K562 (cell line): Measurements from ENCODE around the gene VRK2. TPM values are rescaled to one million over a fixed set of nuclear protein-coding genes. Genes with fewer than 3 reads are reported as not detected.

Experiments used
- EZH2 ChIP-seq: IDR thresholded peaks from 2 replicates; pipeline ENCODE4 v1.6.1; 2012; ENCODE audit warnings: low read depth, mild to moderate bottlenecking, inconsistent platforms, low read length, borderline replicate concordance
- KAT8 ChIP-seq: fragments of 450-650 bp; IDR thresholded peaks from 2 replicates; pipeline ENCODE4 v1.6.1; 2016; ENCODE audit warnings: low read depth, mild to moderate bottlenecking
- MBD1 ChIP-seq: fragments of 250-450 bp; sonication (Bioruptor Pico); IDR thresholded peaks from 2 replicates; pipeline ENCODE4 v1.8.0; 2022; ENCODE audit warnings: inconsistent platforms
- RBBP5 ChIP-seq: fragments of 200-600 bp; sonication (generic); IDR thresholded peaks from 2 replicates; pipeline ENCODE4 v1.6.1; 2012; ENCODE audit warnings: borderline replicate concordance, mild to moderate bottlenecking, low read length, control low read depth, inconsistent platforms; ENCODE audit not compliant: insufficient read depth, poor library complexity, severe bottlenecking
- RERE ChIP-seq: sonication (generic); formaldehyde crosslinking; IDR thresholded peaks from 2 replicates; pipeline ENCODE4 v1.8.0; 2023; ENCODE audit warnings: missing genetic modification reagents, mild to moderate bottlenecking, borderline replicate concordance
- REST ChIP-seq, 2 experiments: fragments of 450-650 bp; formaldehyde crosslinking in 1 of 2; IDR thresholded peaks; 2 replicates each; pipeline versions ENCODE4 v1.4.0 to v1.6.1; 2014 to 2020; ENCODE audit warnings: mild to moderate bottlenecking in 2 of 2, borderline replicate concordance in 1 of 2, low read depth in 1 of 2
- ZNF785 ChIP-seq: fragments of 250-450 bp; sonication (Bioruptor Pico); IDR thresholded peaks from 2 replicates; pipeline ENCODE4 v1.4.0; 2020; ENCODE audit warnings: mild to moderate bottlenecking
- ZZZ3 ChIP-seq: fragments of 450-650 bp; IDR thresholded peaks from 2 replicates; pipeline ENCODE4 v1.6.1; 2016; ENCODE audit warnings: antibody characterized with exemption, mild to moderate bottlenecking, moderate library complexity
- polyA plus RNA-seq, 8 experiments: library from polyadenylated mRNA; depleted of rRNA in 4 of 8; stranded (reverse) in 5 of 8; unstranded in 3 of 8; fragments of >200 nt; fragmentation: Nextera tagmentation in 2 of 8; fragmentation: Illumina TruSeq in 1 of 8; extraction: Ambion mirVana in 2 of 8; extraction: Trizol in 1 of 8; gene quantifications; 2 replicates each; pipeline versions ENCODE4 v1.2.1 to v1.2.3, GENCODE V29; 2011 to 2014; ENCODE audit warnings: inconsistent platforms in 1 of 8, missing spikeins in 1 of 8
- total RNA-seq, 7 experiments: library from RNA; depleted of rRNA in 6 of 7; stranded (reverse); fragments of >200 nt in 6 of 7; fragmentation: Illumina TruSeq in 2 of 7; extraction: Trizol in 2 of 7; gene quantifications; 2 replicates each; pipeline versions ENCODE4 v1.2.1 to v1.2.3, GENCODE V29; 2011 to 2021; ENCODE audit warnings: low replicate concordance in 1 of 7

VRK2 gene
- total and polyA plus RNA-seq, 9 of the 15 experiments (the other 6 are each of a cell fraction or from before 2014, with no cell fraction given), result 22.6 to 49.2 (median 36.2) TPM

- TF ChIP-seq REST (IDR thresholded peaks at IDR 0.05; ENCODE audit: borderline replicate concordance) (no peak), REST (CRISPR knock-in tag; IDR thresholded peaks at IDR 0.05; ENCODE audit: low read depth) (no peak), RERE (CRISPR knock-in tag) (no peak), EZH2 (no peak), ZZZ3 (no peak), MBD1 (CRISPR knock-in tag) (no peak), KAT8 (no peak), ZNF785 (no peak), RBBP5 (no peak)
Measured at GRCh38 chr2:58070765-58071164, 24.2 kb downstream of the VRK2 start (continued).
